Fibroblast of the conjunctiva (primary cell): ENCODE results near the gene IFITM10.

Experiments
- DNase-seq: peaks from one replicate; pipeline ENCODE4 v3.0.0-alpha.2; 2010; ENCODE audit warnings: low read depth

IFITM10 gene

GRCh38 chr11:1707751-1708150 is 42.6 kb downstream of the IFITM10 start:
- DNase-seq: no peak

- no peak for DNase-seq
Measured at GRCh38 chr11:1706634-1707400, 43.6 kb downstream of the IFITM10 start.

GRCh38 chr11:1705126-1706052 is 45.0 kb downstream of the IFITM10 start:
- DNase-seq: no peak

GRCh38 chr11:1703146-1703545 is 47.2 kb downstream of the IFITM10 start:
- no peak for DNase-seq

GRCh38 chr11:1702506-1702905 is 47.9 kb downstream of the IFITM10 start:
- no peak for DNase-seq

GRCh38 chr11:1701091-1701807 is 49.1 kb downstream of the IFITM10 start:
- no peak for DNase-seq

GRCh38 chr11:1699771-1700170 is 50.6 kb downstream of the IFITM10 start:
- no peak for DNase-seq

GRCh38 chr11:1696608-1697570 is 53.5 kb downstream of the IFITM10 start, which contains the start of gene KRTAP5-6:
Gene KRTAP5-6, plus strand, starts transcription at chr11:1697195. Its CDS starts 51 bp downstream, at chr11:1697246.
- no peak for DNase-seq

GRCh38 chr11:1695548-1696108 is 54.8 kb downstream of the IFITM10 start:
- no peak for DNase-seq

GRCh38 chr11:1694846-1695547 is 55.4 kb downstream of the IFITM10 start:
- DNase-seq: no peak

- DNase-seq: peak; percentile 53
Measured at GRCh38 chr11:1694064-1694845, 56.1 kb downstream of the IFITM10 start.

- peak; percentile 53 for DNase-seq
Measured at GRCh38 chr11:1693327-1694063, 56.9 kb downstream of the IFITM10 start.

- no peak for DNase-seq
Measured at GRCh38 chr11:1692708-1693326, 57.6 kb downstream of the IFITM10 start.

GRCh38 chr11:1691878-1692707 is 58.3 kb downstream of the IFITM10 start:
- DNase-seq: no peak

- DNase-seq: no peak
Measured at GRCh38 chr11:1691026-1691877, 59.1 kb downstream of the IFITM10 start.
